ENCODE results near the gene RALGAPA1. TPM values are rescaled to one million over a fixed set of nuclear protein-coding genes. Genes with fewer than 3 reads are reported as not detected.

Gene RALGAPA1
- total RNA-seq, 1 donor from 2014 or later: 31.8 TPM

DNA sequence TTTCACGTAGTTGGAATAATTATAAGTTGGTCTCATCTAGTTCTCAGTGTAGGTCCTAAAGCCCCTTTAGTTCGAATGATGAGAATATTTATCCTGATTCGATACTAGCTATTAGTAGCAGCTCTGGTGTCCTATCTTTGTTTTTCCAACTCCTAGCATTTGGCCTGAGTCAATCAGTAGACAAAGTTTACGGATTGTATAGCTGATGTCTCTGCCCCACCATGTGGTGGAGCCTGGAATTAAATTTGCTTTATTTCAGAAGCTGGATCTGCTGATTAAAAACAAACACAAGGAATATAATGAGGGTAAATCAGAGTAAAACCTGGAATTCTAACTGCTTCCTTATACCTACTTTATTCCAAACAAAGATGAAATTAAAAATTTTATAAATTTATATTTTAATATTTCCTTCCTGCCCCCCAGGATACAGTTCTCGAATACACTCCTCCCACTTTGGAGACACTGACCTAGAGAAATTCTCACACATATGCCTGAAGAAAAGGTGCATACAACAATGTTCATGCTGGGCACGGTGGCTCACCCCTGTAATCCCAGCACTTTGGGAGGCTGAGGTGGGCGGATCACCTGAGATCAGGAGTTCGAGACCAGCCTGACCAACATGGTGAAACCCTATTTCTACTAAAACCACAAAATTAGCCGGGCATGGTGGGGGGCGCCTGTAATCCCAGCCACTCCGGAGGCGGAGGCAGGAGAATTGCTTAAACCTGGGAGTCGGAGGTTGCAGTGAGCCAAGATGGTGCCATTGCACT, 9.4 kb upstream of the RALGAPA1 start:
- H3K27me3 ChIP-seq (ENCODE audit: low read depth): no peaks in the 10 kb centered on the region
- DNase-seq: no peak
- intact Hi-C loops (cut with micrococcal nuclease): no loop called here

DNA sequence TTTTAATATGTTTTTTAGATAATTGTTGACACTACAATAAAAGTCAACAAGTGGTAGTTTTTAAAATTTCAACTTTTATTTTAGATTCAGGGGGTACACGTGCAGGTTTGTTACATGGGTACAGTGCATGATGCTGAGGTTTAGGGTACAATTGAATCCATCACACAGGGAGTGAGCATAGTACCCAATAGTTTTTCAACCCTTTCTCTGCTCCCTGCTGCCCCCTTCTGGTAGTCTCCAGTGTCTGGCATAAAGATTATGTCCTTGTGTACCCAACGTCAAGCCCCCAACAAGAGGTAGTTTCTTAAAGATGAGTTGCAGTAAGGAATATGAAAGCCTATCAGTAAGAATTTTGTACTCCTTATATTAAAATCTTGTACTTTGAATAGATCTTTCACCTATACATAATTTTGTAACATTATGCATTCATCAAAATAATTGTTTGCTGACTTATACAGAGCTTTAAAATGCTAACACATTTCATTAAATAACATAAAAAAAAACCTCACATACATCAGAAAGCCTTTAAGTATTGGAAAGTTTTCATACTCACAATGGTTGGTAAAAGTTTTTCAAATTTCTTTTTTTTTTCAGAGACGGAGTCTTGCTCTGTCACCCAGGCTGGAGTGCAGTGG, 5.4 kb upstream of the RALGAPA1 start:
- TF ChIP-seq, protein P1, sequence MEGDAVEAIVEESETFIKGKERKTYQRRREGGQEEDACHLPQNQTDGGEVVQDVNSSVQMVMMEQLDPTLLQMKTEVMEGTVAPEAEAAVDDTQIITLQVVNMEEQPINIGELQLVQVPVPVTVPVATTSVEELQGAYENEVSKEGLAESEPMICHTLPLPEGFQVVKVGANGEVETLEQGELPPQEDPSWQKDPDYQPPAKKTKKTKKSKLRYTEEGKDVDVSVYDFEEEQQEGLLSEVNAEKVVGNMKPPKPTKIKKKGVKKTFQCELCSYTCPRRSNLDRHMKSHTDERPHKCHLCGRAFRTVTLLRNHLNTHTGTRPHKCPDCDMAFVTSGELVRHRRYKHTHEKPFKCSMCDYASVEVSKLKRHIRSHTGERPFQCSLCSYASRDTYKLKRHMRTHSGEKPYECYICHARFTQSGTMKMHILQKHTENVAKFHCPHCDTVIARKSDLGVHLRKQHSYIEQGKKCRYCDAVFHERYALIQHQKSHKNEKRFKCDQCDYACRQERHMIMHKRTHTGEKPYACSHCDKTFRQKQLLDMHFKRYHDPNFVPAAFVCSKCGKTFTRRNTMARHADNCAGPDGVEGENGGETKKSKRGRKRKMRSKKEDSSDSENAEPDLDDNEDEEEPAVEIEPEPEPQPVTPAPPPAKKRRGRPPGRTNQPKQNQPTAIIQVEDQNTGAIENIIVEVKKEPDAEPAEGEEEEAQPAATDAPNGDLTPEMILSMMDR (IDR thresholded peaks at IDR 0.05; ENCODE audit: borderline replicate concordance): peak; percentile 79
- intact Hi-C loops (cut with micrococcal nuclease): no loop called here
- no peak overlapping the region for H3K27ac ChIP-seq (replicated peaks)
- no peak overlapping the region for H3K4me3 ChIP-seq
- no peaks in the 10 kb centered on the region for H3K27me3 ChIP-seq (ENCODE audit: low read depth)
- no peaks in the 10 kb centered on the region for H3K36me3 ChIP-seq
- no peaks in the 10 kb centered on the region for H3K4me1 ChIP-seq
- no peaks in the 10 kb centered on the region for H3K9me3 ChIP-seq (replicated peaks)
- no peak for DNase-seq

More for the DNA sequence above, 9.4 kb upstream of the RALGAPA1 start:
- no peaks in the 10 kb centered on the region for H3K4me1 ChIP-seq
- no peaks in the 10 kb centered on the region for H3K36me3 ChIP-seq
- TF ChIP-seq, protein P1 (IDR thresholded peaks at IDR 0.05; ENCODE audit: borderline replicate concordance): peak; percentile 71
- H3K4me3 ChIP-seq: no peak overlapping the region
- H3K27ac ChIP-seq (replicated peaks): no peak overlapping the region
- no peaks in the 10 kb centered on the region for H3K9me3 ChIP-seq (replicated peaks)

GRCh38 chr14:35810963-35811362, 1.9 kb upstream of the RALGAPA1 start:
- TF ChIP-seq, protein P1 (IDR thresholded peaks at IDR 0.05; ENCODE audit: borderline replicate concordance): no peak
- no peaks in the 10 kb centered on the region for H3K36me3 ChIP-seq
- H3K4me3 ChIP-seq: no peak overlapping the region
- peaks cover 29% of the 10 kb centered on the region for H3K4me1 ChIP-seq
- H3K9me3 ChIP-seq (replicated peaks): no peaks in the 10 kb centered on the region
- no peaks in the 10 kb centered on the region for H3K27me3 ChIP-seq (ENCODE audit: low read depth)
- intact Hi-C loops (cut with micrococcal nuclease): no loop called here
- H3K27ac ChIP-seq (replicated peaks): no peak overlapping the region
- no peak for DNase-seq

DNA sequence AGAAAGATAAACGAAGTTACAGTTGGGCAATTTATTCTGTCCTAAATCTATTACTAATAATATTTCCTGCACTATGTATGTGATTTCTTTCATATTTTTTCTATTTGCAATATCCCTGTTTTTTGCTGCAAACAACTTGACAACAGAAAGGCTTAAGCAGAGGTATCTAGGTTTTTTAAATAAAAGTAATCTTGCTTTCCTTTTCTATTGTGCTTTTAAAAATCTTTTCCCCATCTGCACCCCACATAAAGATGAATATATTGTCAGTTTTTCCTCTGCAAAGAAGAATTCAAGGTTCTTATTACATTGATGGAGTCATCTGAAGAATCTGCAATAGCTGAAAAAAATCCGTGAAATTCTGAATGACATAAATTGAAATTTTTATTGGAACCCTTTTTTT, 502 bp upstream of the RALGAPA1 start:
- no peak for DNase-seq
- H3K36me3 ChIP-seq: peaks cover 1% of the 10 kb centered on the region
- peak overlapping the region; percentile 94 for H3K27ac ChIP-seq (replicated peaks)
- H3K9me3 ChIP-seq (replicated peaks): no peaks in the 10 kb centered on the region
- peaks cover 33% of the 10 kb centered on the region for H3K4me1 ChIP-seq
- H3K27me3 ChIP-seq (ENCODE audit: low read depth): no peaks in the 10 kb centered on the region
- peak overlapping the region; percentile 88 for H3K4me3 ChIP-seq
- intact Hi-C loops (cut with micrococcal nuclease): no loop called here
- TF ChIP-seq, protein P1 (IDR thresholded peaks at IDR 0.05; ENCODE audit: borderline replicate concordance): no peak

- Histone ChIP-seq H3K4me1 (peaks cover 39% of the 10 kb centered on the region), H3K27ac (replicated peaks) (peak overlapping the region; percentile 94), H3K36me3 (peaks cover 12% of the 10 kb centered on the region), H3K4me3 (peak overlapping the region; percentile 88), H3K27me3 (ENCODE audit: low read depth) (no peaks in the 10 kb centered on the region), H3K9me3 (replicated peaks) (no peaks in the 10 kb centered on the region)
- no peak for DNase-seq
- intact Hi-C loops (cut with micrococcal nuclease): no loop called here
- TF ChIP-seq, protein P1 (IDR thresholded peaks at IDR 0.05; ENCODE audit: borderline replicate concordance): no peak
Measured at GRCh38 chr14:35808076-35808637, 938 bp downstream of the RALGAPA1 start.

Measured in left ventricle myocardium inferior (tissue), 1 donor.